Naive thymus-derived CD4-positive, alpha-beta T cell (primary cell): ENCODE data around the gene MBOAT1. TPM values are rescaled to one million over a fixed set of nuclear protein-coding genes. Genes with fewer than 3 reads are reported as not detected.

Source experiments
- ATAC-seq: fragments of 150-1000 bp; cut with Tn5 transposase; 2 replicates; pipeline ENCODE4 v1.10.0; 2021; ENCODE audit warnings: mild to moderate bottlenecking, moderate library complexity
- CTCF ChIA-PET: fragments of 350-600 bp; sonication (Branson Sonifier 250); formaldehyde crosslinking; loops from one replicate; lab custom pipeline; 2021; ENCODE audit warnings: antibody characterized with exemption; lab: Charles Lee
- POLR2A ChIA-PET: fragments of 350-600 bp; sonication (Branson Sonifier 250); formaldehyde crosslinking; loops from one replicate; lab custom pipeline; 2021; ENCODE audit warnings: antibody characterized with exemption, inconsistent platforms; lab: Charles Lee
- DNase-seq, 9 donors: peaks; one replicate each; pipeline versions ENCODE4 v3.0.0 to v3.0.0-alpha.2; 2020 to 2022; ENCODE audit warnings: mixed read lengths in 1 of 9
- H3K27ac ChIP-seq: one replicate; pipeline ENCODE4 v1.7.0; 2013; ENCODE audit warnings: mild to moderate bottlenecking, low read depth, low read length, moderate library complexity
- H3K27me3 ChIP-seq, 2 donors: one replicate each; pipeline ENCODE4 v1.7.0; 2013; ENCODE audit warnings: low read length in 2 of 2, mild to moderate bottlenecking in 2 of 2, moderate library complexity in 2 of 2; ENCODE audit not compliant: control insufficient read depth in 2 of 2, insufficient read depth in 2 of 2
- H3K36me3 ChIP-seq, 3 experiments: 1 replicate in 2 of 3; 2 replicates in 1 of 3; pipeline ENCODE4 v1.7.0; 2013; ENCODE audit warnings: low read length in 3 of 3, mild to moderate bottlenecking in 3 of 3, moderate library complexity in 1 of 3; ENCODE audit not compliant: insufficient read depth in 3 of 3, control insufficient read depth in 2 of 3
- H3K4me1 ChIP-seq, 2 donors: one replicate each; pipeline ENCODE4 v1.7.0; 2013; ENCODE audit warnings: low read length in 2 of 2, mild to moderate bottlenecking in 2 of 2, moderate library complexity in 1 of 2; ENCODE audit not compliant: control insufficient read depth in 2 of 2, insufficient read depth in 2 of 2
- H3K4me3 ChIP-seq: 2 replicates; pipeline ENCODE4 v1.7.0; 2013; ENCODE audit warnings: mild to moderate bottlenecking, low read length
- H3K9me3 ChIP-seq, 3 experiments: 1 replicate in 2 of 3; 2 replicates in 1 of 3; pipeline ENCODE4 v1.7.0; 2013; ENCODE audit warnings: low read length in 3 of 3; ENCODE audit not compliant: control insufficient read depth in 2 of 3
- H3K27ac Mint-ChIP-seq, 9 donors: one replicate each; pipeline ENCODE4 v1.8.0; 2020 to 2022; ENCODE audit warnings: mixed read lengths in 9 of 9, mild to moderate bottlenecking in 8 of 9, moderate library complexity in 5 of 9, inconsistent platforms in 2 of 9
- H3K27me3 Mint-ChIP-seq, 5 donors: one replicate each; pipeline ENCODE4 v1.8.0; 2021 to 2022; ENCODE audit warnings: mixed read lengths in 5 of 5, mild to moderate bottlenecking in 1 of 5
- H3K36me3 Mint-ChIP-seq, 5 donors: one replicate each; pipeline ENCODE4 v1.8.0; 2020 to 2022; ENCODE audit warnings: mixed read lengths in 5 of 5, mild to moderate bottlenecking in 3 of 5, inconsistent platforms in 1 of 5
- H3K4me1 Mint-ChIP-seq, 7 donors: one replicate each; pipeline ENCODE4 v1.8.0; 2020 to 2022; ENCODE audit warnings: mixed read lengths in 7 of 7, mild to moderate bottlenecking in 3 of 7, inconsistent platforms in 1 of 7
- H3K4me3 Mint-ChIP-seq, 10 donors: one replicate each; pipeline ENCODE4 v1.8.0; 2020 to 2022; ENCODE audit warnings: mild to moderate bottlenecking in 10 of 10, mixed read lengths in 10 of 10, moderate library complexity in 6 of 10, inconsistent platforms in 2 of 10
- H3K9me3 Mint-ChIP-seq, 11 donors: one replicate each; pipeline ENCODE4 v1.8.0; 2020 to 2022; ENCODE audit warnings: mixed read lengths in 11 of 11, mild to moderate bottlenecking in 4 of 11, inconsistent platforms in 1 of 11, moderate library complexity in 1 of 11
- intact Hi-C, 2 donors: fragments of 100-400 bp; cut with micrococcal nuclease; formaldehyde crosslinking; loops; one replicate each; pipeline ENCODE4 v1.15.1; 2023
- polyA plus RNA-seq, 2 donors: library from polyadenylated mRNA; unstranded; fragments of 300-500 nt; fragmentation: Illumina TruSeq; gene quantifications; one replicate each; pipeline ENCODE4 v1.2.3, GENCODE V29; 2021
- total RNA-seq, 6 experiments: library from RNA in 5 of 6; stranded (reverse) in 5 of 6; gene quantifications; 1 replicate in 5 of 6; 2 replicates in 1 of 6; pipeline ENCODE4 v1.2.3 and lab custom pipeline; 2021 to 2026

Gene MBOAT1
- total and polyA plus RNA-seq, 7 experiments from 2014 or later: 0.84 to 24.7 (median 9.5) TPM

GRCh38 chr6:20160541-20161283 lies 51.6 kb downstream of the MBOAT1 start:
- ATAC-seq (no peak), DNase-seq (no peak)
- no peak overlapping the region for H3K27ac ChIP-seq
- no peaks in the 10 kb centered on the region for H3K36me3 ChIP-seq
- no peak overlapping the region for H3K27ac Mint-ChIP-seq
- H3K9me3 Mint-ChIP-seq: peaks cover 0 to 4% (median 0%) of the 10 kb centered on the region in 11 donors
- intact Hi-C loops: no loop called here
- H3K27me3 Mint-ChIP-seq: no peaks in the 10 kb centered on the region
- H3K4me1 ChIP-seq: no peaks in the 10 kb centered on the region
- no peak overlapping the region for H3K4me3 ChIP-seq
- H3K36me3 Mint-ChIP-seq: peaks cover 0 to 11% (median 0%) of the 10 kb centered on the region in 5 donors
- peaks cover 0 to 4% (median 0%) of the 10 kb centered on the region in 7 donors for H3K4me1 Mint-ChIP-seq
- ChIA-PET POLR2A (no interaction called here), CTCF (no interaction called here)
- H3K4me3 Mint-ChIP-seq: no peak overlapping the region
- H3K9me3 ChIP-seq: no peaks in the 10 kb centered on the region
- no peaks in the 10 kb centered on the region for H3K27me3 ChIP-seq

GRCh38 chr6:20159781-20160540 lies 52.3 kb downstream of the MBOAT1 start:
- Histone ChIP-seq H3K9me3 (no peaks in the 10 kb centered on the region), H3K36me3 (no peaks in the 10 kb centered on the region), H3K4me1 (no peaks in the 10 kb centered on the region), H3K4me3 (no peak overlapping the region), H3K27ac (no peak overlapping the region), H3K27me3 (no peaks in the 10 kb centered on the region)
- POLR2A ChIA-PET: no interaction called here
- CTCF ChIA-PET: no interaction called here
- H3K27me3 Mint-ChIP-seq: no peaks in the 10 kb centered on the region
- intact Hi-C loops: no loop called here
- H3K36me3 Mint-ChIP-seq: peaks cover 0 to 9% (median 0%) of the 10 kb centered on the region in 5 donors
- no peak overlapping the region for H3K27ac Mint-ChIP-seq
- no peak overlapping the region for H3K4me3 Mint-ChIP-seq
- ATAC-seq (no peak), DNase-seq (no peak)
- peaks cover 0 to 4% (median 0%) of the 10 kb centered on the region in 7 donors for H3K4me1 Mint-ChIP-seq
- peaks cover 0 to 4% (median 0%) of the 10 kb centered on the region in 11 donors for H3K9me3 Mint-ChIP-seq

- no peak for ATAC-seq
- H3K4me1 Mint-ChIP-seq: peaks cover 0 to 4% (median 0%) of the 10 kb centered on the region in 7 donors
- no peak overlapping the region for H3K4me3 ChIP-seq
- no peaks in the 10 kb centered on the region for H3K27me3 Mint-ChIP-seq
- H3K4me3 Mint-ChIP-seq: no peak overlapping the region
- no peaks in the 10 kb centered on the region for H3K4me1 ChIP-seq
- ChIA-PET CTCF (no interaction called here), POLR2A (no interaction called here)
- H3K36me3 Mint-ChIP-seq: peaks cover 0 to 10% (median 0%) of the 10 kb centered on the region in 5 donors
- H3K9me3 Mint-ChIP-seq: peaks cover 0 to 4% (median 0%) of the 10 kb centered on the region in 11 donors
- no peaks in the 10 kb centered on the region for H3K27me3 ChIP-seq
- H3K9me3 ChIP-seq: no peaks in the 10 kb centered on the region
- no peak overlapping the region for H3K27ac ChIP-seq
- H3K27ac Mint-ChIP-seq: no peak overlapping the region
- no peak for DNase-seq
- no peaks in the 10 kb centered on the region for H3K36me3 ChIP-seq
- intact Hi-C loops: no loop called here
These were observed 53.2 kb downstream of the MBOAT1 start for GRCh38 chr6:20159098-20159497.

GRCh38 chr6:20158676-20159075 lies 53.6 kb downstream of the MBOAT1 start:
- Histone ChIP-seq H3K4me1 (no peaks in the 10 kb centered on the region), H3K4me3 (no peak overlapping the region), H3K36me3 (no peaks in the 10 kb centered on the region), H3K27ac (no peak overlapping the region), H3K27me3 (no peaks in the 10 kb centered on the region), H3K9me3 (no peaks in the 10 kb centered on the region)
- no peak overlapping the region for H3K27ac Mint-ChIP-seq
- ChIA-PET CTCF (no interaction called here), POLR2A (no interaction called here)
- H3K4me3 Mint-ChIP-seq: no peak overlapping the region
- intact Hi-C loops: no loop called here
- peaks cover 0 to 4% (median 0%) of the 10 kb centered on the region in 7 donors for H3K4me1 Mint-ChIP-seq
- H3K27me3 Mint-ChIP-seq: no peaks in the 10 kb centered on the region
- peaks cover 0 to 10% (median 0%) of the 10 kb centered on the region in 5 donors for H3K36me3 Mint-ChIP-seq
- DNase-seq (no peak), ATAC-seq (no peak)
- H3K9me3 Mint-ChIP-seq: peaks cover 0 to 4% (median 0%) of the 10 kb centered on the region in 11 donors

- Mint-ChIP-seq H3K27me3 (no peaks in the 10 kb centered on the region), H3K9me3 (peaks cover 0 to 4% (median 0%) of the 10 kb centered on the region in 11 donors), H3K4me3 (no peak overlapping the region), H3K4me1 (peaks cover 0 to 4% (median 0%) of the 10 kb centered on the region in 7 donors), H3K27ac (no peak overlapping the region), H3K36me3 (peaks cover 0 to 10% (median 3%) of the 10 kb centered on the region in 5 donors)
- H3K27ac ChIP-seq: no peak overlapping the region
- ATAC-seq (no peak), DNase-seq (no peak)
- no peaks in the 10 kb centered on the region for H3K27me3 ChIP-seq
- H3K4me1 ChIP-seq: no peaks in the 10 kb centered on the region
- H3K4me3 ChIP-seq: no peak overlapping the region
- ChIA-PET POLR2A (no interaction called here), CTCF (no interaction called here)
- H3K9me3 ChIP-seq: no peaks in the 10 kb centered on the region
- intact Hi-C loops: no loop called here
- no peaks in the 10 kb centered on the region for H3K36me3 ChIP-seq
These were observed 55.4 kb downstream of the MBOAT1 start for GRCh38 chr6:20156824-20157223.

- H3K27ac ChIP-seq: no peak overlapping the region
- H3K9me3 ChIP-seq: no peaks in the 10 kb centered on the region
- H3K36me3 ChIP-seq: peaks cover 0 to 4% (median 0%) of the 10 kb centered on the region in 3 experiments
- ChIA-PET CTCF (no interaction called here), POLR2A (no interaction called here)
- H3K4me3 Mint-ChIP-seq: no peak overlapping the region
- DNase-seq (no peak), ATAC-seq (no peak)
- H3K27me3 Mint-ChIP-seq: no peaks in the 10 kb centered on the region
- no peak overlapping the region for H3K4me3 ChIP-seq
- H3K4me1 Mint-ChIP-seq: peaks cover 0 to 2% (median 0%) of the 10 kb centered on the region in 7 donors
- H3K4me1 ChIP-seq: no peaks in the 10 kb centered on the region
- no peaks in the 10 kb centered on the region for H3K27me3 ChIP-seq
- no peak overlapping the region for H3K27ac Mint-ChIP-seq
- peaks cover 0 to 23% (median 14%) of the 10 kb centered on the region in 5 donors for H3K36me3 Mint-ChIP-seq
- H3K9me3 Mint-ChIP-seq: peaks cover 0 to 4% (median 0%) of the 10 kb centered on the region in 11 donors
- intact Hi-C loops: no loop called here
These were observed 57.5 kb downstream of the MBOAT1 start for GRCh38 chr6:20154753-20155152.
